ENCODE data around the gene RNF183. TPM values are rescaled to one million over a fixed set of nuclear protein-coding genes. Genes with fewer than 3 reads are reported as not detected.

Gene RNF183
- total RNA-seq, 1 experiment from 2014 or later, result not detected

GRCh38 chr9:113247640-113248039 is 55.5 kb downstream of the RNF183 start:
- Histone ChIP-seq H3K4me3 (no peak overlapping the region), H3K27me3 (replicated peaks) (no peaks in the 10 kb centered on the region), H3K36me3 (no peaks in the 10 kb centered on the region), H3K9me3 (replicated peaks) (no peaks in the 10 kb centered on the region), H3K27ac (no peak overlapping the region), H3K4me1 (replicated peaks) (no peaks in the 10 kb centered on the region)
- no peak for DNase-seq (ENCODE audit: low read depth in 1 of 2, low spot score in 2 of 2)

Other genes starting within 250 kb of the RNF183 start
- gene ZFP37, start 246.7 kb downstream of the RNF183 start, total RNA-seq (2014; rRNA removed; shearing (Covaris generic)), result 0.31 and 1.00 TPM in 2 replicates
- 7.9 and 8.5 TPM in 2 replicates for gene SLC31A2, start 152.4 kb downstream of the RNF183 start, total RNA-seq (2014; rRNA removed; shearing (Covaris generic))
- gene FKBP15, start 82.1 kb downstream of the RNF183 start, total RNA-seq (2014; rRNA removed; shearing (Covaris generic)), result 12.5 and 22.9 TPM in 2 replicates
- 9.9 and 18.4 TPM in 2 replicates for gene SLC31A1, start 81.8 kb downstream of the RNF183 start, total RNA-seq (2014; rRNA removed; shearing (Covaris generic))
- 33.2 and 48.3 TPM in 2 replicates for gene CDC26, start 27.8 kb downstream of the RNF183 start, total RNA-seq (2014; rRNA removed; shearing (Covaris generic))
- gene PRPF4, start 27.7 kb downstream of the RNF183 start, total RNA-seq (2014; rRNA removed; shearing (Covaris generic)), result 29.9 and 33.0 TPM in 2 replicates
- gene WDR31, start 36.9 kb upstream of the RNF183 start, total RNA-seq (2014; rRNA removed; shearing (Covaris generic)), result 0.24 and 2.0 TPM in 2 replicates
- not detected in 2 replicates for gene BSPRY, start 46.2 kb upstream of the RNF183 start, total RNA-seq (2014; rRNA removed; shearing (Covaris generic))
- 1.5 and 5.8 TPM in 2 replicates for gene HDHD3, start 73.6 kb upstream of the RNF183 start, total RNA-seq (2014; rRNA removed; shearing (Covaris generic))
- gene ALAD, start 97.9 kb upstream of the RNF183 start, total RNA-seq (2014; rRNA removed; shearing (Covaris generic)), result 8.7 and 11.4 TPM in 2 replicates
- 72.3 and 84.7 TPM in 2 replicates for gene POLE3, start 107.3 kb upstream of the RNF183 start, total RNA-seq (2014; rRNA removed; shearing (Covaris generic))
- gene C9orf43, start 107.4 kb upstream of the RNF183 start, total RNA-seq (2014; rRNA removed; shearing (Covaris generic)), result 0.13 and 0.81 TPM in 2 replicates
- 49.0 and 54.8 TPM in 2 replicates for gene RGS3, start 160.4 kb upstream of the RNF183 start, total RNA-seq (2014; rRNA removed; shearing (Covaris generic))

All from SJSA1 (cell line).